GM18520 (cell line): ENCODE data around the gene ALG6.
"Not testable (repeated sequence)": the region's sequence is repeated elsewhere in the genome, so short reads cannot be mapped to it uniquely, and the experiment has no call there.

Source experiments
- ATAC-seq: cut with Tn5 transposase; IDR thresholded peaks from one replicate; pipeline ENCODE4 v1.9.1; 2021; ENCODE audit not compliant: unreplicated experiment

ALG6 gene

GRCh38 chr1:63413394-63413793 lies 46.0 kb downstream of the ALG6 start:
- no peak for ATAC-seq

DNA sequence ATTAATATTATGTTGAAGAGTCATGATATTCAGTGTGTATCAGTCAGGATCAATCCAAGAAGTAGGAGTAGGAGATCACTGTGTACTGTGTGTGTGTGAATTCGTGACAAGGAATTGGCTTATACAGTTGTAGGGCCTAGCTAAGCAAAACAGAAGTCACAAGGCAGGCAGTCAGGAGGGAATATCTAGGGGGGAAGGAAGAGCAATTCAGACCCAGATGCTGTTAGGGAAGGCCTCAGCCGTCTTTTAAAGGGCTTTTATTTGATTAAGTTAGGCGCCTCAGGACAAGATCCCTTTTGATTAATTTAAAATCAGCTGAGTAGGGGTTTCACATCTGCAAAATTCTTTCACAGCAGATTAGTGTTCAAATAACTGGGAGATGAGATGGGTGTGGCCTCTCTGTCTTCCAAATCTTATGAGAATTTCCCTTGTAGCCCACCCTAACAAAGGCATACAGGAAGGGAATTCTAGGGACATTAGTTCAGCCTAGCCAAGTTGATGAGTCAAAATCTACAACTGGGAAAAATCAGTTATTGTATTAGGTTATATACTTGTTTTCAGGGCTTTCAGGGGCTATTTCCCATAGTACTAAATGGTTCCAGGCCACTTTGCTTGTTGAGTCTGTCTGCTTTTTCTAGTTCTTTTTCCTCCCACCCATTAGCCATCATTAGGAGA lies 47.4 kb downstream of the ALG6 start:
- no peak for ATAC-seq

- no peak for ATAC-seq
Observed at GRCh38 chr1:63418101-63418500, 50.7 kb downstream of the ALG6 start.

- ATAC-seq: not testable (repeated sequence)
Observed at GRCh38 chr1:63420746-63421145, 53.3 kb downstream of the ALG6 start.

DNA sequence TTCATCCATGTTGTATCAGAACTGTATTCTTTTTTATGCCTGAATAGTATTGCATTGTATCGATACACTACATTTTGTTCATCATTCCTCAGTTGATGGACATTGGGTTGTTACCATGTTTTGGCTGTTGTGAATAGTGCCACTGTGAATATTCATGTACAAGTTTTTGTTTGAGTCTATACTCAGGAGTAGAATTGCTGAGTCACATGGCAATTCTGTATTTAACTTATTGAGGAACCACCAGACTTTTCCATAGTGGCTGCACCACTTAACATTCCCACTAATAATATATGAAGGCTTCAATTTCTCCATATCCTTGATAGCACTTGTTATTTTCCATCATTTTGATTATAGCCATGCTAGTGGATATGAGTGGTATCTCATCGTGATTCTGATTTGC lies 56.2 kb downstream of the ALG6 start:
- ATAC-seq: no peak

DNA sequence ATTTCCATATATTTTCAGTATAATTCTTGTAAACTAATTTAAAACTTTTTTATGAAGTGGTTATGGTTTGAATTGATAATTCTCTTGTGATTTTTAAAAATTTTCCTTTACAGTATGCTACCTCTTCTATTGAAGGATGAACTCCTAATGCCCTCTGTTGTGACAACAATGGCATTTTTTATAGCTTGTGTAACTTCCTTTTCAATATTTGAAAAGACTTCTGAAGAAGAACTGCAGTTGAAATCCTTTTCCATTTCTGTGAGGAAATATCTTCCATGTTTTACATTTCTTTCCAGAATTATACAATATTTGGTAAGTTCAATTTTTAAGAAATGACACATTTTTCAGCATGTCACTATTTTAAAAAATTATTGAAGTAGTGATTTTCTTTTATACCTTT lies 61.4 kb downstream of the ALG6 start:
- no peak for ATAC-seq

DNA sequence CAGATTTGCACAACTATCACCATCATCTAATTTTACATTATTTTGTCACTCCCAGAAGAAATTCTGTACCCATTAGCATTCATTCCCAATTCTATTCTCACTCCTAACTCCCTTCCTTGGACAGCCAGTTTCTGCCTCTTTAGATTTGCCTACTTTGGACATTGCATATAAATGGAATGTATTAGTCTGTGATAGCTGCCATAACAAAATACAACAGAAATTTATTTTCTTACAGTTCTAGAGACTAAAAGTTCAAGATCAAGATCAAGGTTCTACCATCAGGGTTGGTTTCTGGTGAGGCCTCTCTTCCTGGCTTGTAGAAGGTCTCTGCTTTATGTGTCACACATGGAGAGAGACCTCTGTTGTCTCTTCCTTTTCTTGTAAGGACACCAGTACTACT lies 61.9 kb downstream of the ALG6 start:
- no peak for ATAC-seq

DNA sequence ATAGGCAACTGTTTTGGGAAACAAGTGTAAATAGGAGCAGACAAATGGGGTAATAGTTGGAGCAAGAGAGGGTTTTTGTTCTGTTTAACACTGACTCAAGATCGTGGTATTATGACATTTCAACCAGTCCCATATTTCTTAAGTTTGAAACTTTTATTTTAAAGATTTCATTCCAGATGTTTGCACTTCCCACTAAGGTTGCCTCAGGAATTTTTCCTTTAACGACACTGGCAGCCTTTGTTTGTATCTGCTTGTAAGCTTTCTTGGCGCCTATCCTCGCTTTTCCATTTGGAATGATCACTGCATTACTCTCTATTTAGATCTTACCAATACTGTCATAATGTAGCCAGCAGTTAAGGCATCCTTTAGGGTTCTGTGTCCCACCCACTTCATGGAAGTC lies 67.7 kb downstream of the ALG6 start:
- ATAC-seq: no peak

DNA sequence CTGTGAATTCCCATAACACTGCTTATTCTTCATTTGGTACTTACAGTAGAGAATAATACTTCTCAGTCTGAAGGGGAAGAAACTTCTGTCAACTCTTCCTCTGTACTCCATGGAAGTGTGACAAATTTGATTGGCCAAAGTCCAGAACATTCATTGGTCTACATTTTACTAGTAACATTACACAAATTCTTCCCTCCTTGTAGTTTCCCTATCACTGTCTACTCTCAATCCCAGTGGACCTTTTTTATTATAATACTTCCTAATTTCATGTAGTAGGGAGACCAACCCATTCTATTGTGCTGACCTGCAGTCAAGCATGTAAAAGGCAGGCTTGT lies 74.7 kb downstream of the ALG6 start:
- no peak for ATAC-seq

- ATAC-seq: no peak
Observed at GRCh38 chr1:63448731-63449246, 81.4 kb downstream of the ALG6 start.

DNA sequence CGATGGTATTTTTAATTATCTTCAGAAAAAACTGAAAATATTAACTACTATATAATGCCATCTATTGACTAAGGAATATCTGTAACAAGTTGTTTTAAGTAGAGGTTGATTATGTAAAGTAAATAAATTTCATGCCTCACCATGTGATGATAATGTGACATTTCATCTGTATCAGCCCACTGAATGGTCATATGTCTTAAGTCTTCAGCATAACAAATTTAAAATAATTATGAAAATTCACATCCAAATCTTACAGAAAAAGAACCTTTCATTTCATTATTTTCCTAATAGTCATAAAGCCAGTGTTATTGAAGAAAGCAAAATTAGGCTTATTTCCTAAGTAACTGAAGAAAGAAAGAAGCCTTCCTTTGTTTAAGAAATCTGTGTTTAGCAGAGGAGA lies 83.0 kb downstream of the ALG6 start:
- ATAC-seq: no peak

DNA sequence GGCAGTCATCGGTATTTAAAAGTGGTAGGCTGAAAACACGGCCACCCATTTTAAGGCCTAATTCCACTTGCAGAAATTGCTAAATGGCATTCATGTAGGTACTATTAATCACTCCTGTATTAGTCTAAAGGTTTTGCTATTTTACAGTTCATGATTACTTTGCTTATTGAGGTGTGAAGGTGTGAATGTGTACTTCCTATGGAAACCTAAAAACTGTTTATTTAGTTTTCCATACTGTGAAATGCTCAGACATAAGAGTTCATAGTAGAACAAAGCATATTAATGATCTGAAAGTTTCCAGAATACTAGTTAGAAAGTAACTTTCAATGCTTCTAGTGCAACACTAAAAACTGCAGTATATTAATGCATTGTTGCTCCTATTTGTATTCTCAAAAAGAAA lies 85.8 kb downstream of the ALG6 start:
- no peak for ATAC-seq

GRCh38 chr1:63454269-63454668 lies 86.8 kb downstream of the ALG6 start:
- ATAC-seq: no peak

- no peak for ATAC-seq
Observed at GRCh38 chr1:63458750-63459149, 91.3 kb downstream of the ALG6 start.

- no peak for ATAC-seq
Observed at GRCh38 chr1:63461661-63462230, 94.3 kb downstream of the ALG6 start.

DNA sequence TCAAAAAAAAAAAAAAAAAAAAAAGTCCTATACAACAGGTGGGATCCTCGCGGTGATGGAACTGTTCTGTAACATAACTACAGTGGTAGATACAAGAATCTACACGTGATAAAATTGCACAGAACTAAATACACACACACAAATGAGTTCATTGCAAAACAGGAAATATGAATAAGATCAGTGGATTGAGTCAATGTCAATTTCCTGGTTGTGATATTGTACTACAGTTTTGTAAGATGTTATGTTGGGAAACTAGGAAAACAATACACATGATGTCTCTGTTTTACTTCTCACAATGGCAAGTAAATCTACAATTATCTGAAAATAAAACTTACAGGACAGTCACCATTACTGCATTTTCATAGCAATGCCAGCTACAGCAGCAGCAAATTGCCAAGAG lies 95.8 kb downstream of the ALG6 start:
- ATAC-seq: no peak

- no peak for ATAC-seq
Observed at GRCh38 chr1:63466181-63466580, 98.8 kb downstream of the ALG6 start.

DNA sequence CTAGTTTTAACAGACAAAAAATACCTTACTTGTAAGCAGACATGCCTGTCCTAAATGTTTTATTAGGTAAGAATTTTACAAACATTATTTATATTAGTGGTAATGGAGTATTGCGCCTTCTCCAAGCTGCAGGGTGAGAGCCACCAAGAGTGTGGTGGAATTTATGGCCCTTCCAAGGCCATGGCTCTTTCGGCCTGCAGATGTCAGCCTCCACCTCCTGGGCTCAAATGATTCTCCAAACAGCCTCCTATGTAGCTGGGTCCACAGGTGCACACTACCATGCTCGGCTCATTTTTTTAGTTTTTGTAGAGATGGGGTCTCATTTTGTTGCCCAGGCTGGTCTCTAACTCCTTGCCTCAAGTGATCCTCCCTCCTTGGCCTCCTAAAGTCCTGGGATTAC lies 99.3 kb downstream of the ALG6 start:
- ATAC-seq: no peak

DNA sequence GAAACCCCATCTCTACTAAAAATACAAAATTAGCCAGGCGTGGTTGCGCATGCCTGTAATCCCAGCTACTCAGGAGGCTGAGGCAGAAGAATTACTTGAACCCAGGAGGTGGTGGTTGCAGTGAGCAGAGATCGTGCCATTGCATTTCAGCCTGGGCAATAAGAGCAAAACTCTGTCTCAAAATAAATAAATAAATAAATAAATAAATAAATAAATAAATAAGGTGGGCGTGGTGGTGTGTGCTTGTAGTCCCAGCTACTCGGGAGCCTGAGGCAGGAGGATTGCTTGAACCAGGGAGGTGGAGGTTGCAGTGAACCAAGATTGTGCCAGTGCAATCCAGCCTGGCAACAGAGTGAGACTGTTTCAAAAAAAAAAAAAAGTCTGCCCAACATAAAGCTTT lies 101.3 kb downstream of the ALG6 start:
- ATAC-seq: not testable (repeated sequence)

DNA sequence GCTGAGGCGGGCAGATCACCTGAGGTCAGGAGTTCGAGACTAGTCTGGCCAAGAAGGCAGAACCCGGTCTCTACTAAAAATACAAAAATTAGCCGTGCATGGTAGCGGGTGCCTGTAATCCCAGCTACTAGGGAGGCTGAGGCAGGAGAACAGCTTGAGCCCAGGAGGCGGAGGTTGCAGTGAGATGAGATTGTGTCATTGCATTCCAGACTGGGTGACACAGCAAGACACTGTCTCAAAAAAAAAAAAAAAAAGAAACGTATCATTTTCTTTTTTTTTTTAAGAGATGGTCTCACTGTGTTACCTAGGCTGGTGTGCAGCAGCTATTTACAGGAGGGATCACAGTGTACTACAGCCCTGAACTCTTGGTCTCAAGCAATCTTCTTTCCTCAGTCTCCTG lies 108.3 kb downstream of the ALG6 start:
- ATAC-seq: no peak

- no peak for ATAC-seq
Observed at GRCh38 chr1:63480057-63480456, 112.6 kb downstream of the ALG6 start.

DNA sequence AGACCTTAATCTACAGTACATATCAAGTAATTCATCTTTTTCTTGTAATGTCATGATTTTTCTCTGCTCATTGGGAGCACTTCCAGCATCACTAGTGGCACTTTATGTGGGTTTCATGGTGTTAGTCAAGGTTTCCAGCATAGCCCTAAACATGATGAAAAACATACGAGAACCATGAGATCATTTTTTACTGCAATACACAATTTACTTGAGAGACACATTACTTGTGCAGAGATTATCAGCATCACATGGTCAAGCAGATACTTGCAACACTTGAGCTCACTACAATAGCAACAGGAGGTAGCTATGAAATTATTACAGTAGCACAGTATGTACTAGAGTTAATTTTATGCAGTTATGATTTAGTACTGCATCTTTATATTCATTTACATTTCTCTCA lies 119.2 kb downstream of the ALG6 start:
- no peak for ATAC-seq
